ENCODE results near the gene FOXF1. TPM values are rescaled to one million over a fixed set of nuclear protein-coding genes. Genes with fewer than 3 reads are reported as not detected.

Gene FOXF1
- total and polyA plus RNA-seq, 2 donors from 2014 or later: 0.57 to 0.67 TPM

- H3K27ac ChIP-seq (ENCODE audit: low read depth in 2 of 2, low read length in 2 of 2): no peak overlapping the region
- FAIRE-seq: no peak
These were observed 8.8 kb downstream of the FOXF1 start for GRCh38 chr16:86519007-86519648.

DNA sequence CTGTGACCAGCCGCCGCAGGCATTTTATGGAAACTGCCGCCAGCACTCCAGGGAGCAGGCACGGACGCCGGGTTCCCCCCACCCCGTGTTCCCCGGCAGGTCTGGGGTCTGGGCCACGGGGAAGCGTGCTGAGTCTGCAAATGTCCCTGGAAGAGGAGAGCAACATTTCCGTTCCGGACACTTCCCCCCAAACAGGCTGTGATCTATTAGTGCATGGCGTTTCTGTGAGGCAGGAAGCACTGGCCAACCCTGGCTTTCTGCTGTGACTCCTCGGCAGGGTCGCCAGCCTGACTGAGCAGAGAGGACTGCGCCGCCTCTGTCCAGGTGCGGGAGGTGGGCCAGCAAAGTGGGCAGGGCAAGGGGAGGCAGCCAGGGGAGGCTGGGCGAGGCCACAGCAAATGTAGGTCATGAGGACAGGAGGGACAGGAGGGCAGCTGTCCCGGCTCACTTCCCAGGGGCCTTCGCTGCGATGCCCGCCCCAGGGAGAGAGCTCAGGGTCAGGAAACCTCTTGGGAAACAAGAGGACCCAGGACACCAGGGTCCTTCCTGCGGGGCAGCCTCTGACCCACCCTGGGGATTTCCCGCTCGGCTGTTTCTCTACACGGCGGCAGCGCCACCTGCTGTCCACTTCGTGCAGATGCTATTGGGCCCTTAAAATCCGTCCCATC is 9.5 kb downstream of the FOXF1 start:
- no peaks in the 10 kb centered on the region for H3K9me3 ChIP-seq (ENCODE audit: control insufficient read depth in 2 of 3, insufficient read depth in 1 of 3, low read length in 3 of 3)
- intact Hi-C loops (cut with DNase I): loop anchor here (5.0 to 10.0 kb wide), 2 partner anchors 447 to 705 kb away; no protein-coding TSS in a partner anchor
- DNase-seq (peak; percentile 63 to 81 (median 74)), FAIRE-seq (no peak)
- no peak overlapping the region for H3K27ac ChIP-seq (ENCODE audit: low read depth in 2 of 2, low read length in 2 of 2)
- TF ChIP-seq CTCF (IDR thresholded peaks at IDR 0.05; ENCODE audit: borderline replicate concordance, extremely low read depth, insufficient read depth): peak; percentile 84
- H3K36me3 ChIP-seq (ENCODE audit: control insufficient read depth in 2 of 3, insufficient read depth in 3 of 3, low read length in 3 of 3): no peaks in the 10 kb centered on the region
- peak overlapping the region in 1 of 3 donors; percentile 34 for H3K9ac ChIP-seq (ENCODE audit: low read length in 3 of 3)
- H3K27me3 ChIP-seq (ENCODE audit: control insufficient read depth, insufficient read depth, low read length): peaks cover 34% of the 10 kb centered on the region
- no peak overlapping the region for H3K4me3 ChIP-seq (ENCODE audit: low read length in 3 of 3)
- peaks cover 0 to 3% (median 0%) of the 10 kb centered on the region in 3 donors for H3K4me1 ChIP-seq (ENCODE audit: control insufficient read depth in 2 of 3, insufficient read depth in 2 of 3, low read depth in 1 of 3, low read length in 3 of 3)

More at GRCh38 chr16:86519007-86519648, 8.8 kb downstream of the FOXF1 start:
- H3K4me3 ChIP-seq (ENCODE audit: low read length in 3 of 3): no peak overlapping the region
- H3K9ac ChIP-seq (ENCODE audit: low read length in 3 of 3): no peak overlapping the region
- TF ChIP-seq CTCF (IDR thresholded peaks at IDR 0.05; ENCODE audit: borderline replicate concordance, extremely low read depth, insufficient read depth): no peak
- H3K27me3 ChIP-seq (ENCODE audit: control insufficient read depth, insufficient read depth, low read length): peaks cover 41% of the 10 kb centered on the region
- peaks cover 0 to 3% (median 0%) of the 10 kb centered on the region in 3 donors for H3K4me1 ChIP-seq (ENCODE audit: control insufficient read depth in 2 of 3, insufficient read depth in 2 of 3, low read depth in 1 of 3, low read length in 3 of 3)
- peak in 2 of 5 donors; percentile 41 to 63 for DNase-seq
- intact Hi-C loops (cut with DNase I): loop anchor here (5.0 to 10.0 kb wide), 2 partner anchors 447 to 704 kb away; no protein-coding TSS in a partner anchor
- H3K9me3 ChIP-seq (ENCODE audit: control insufficient read depth in 2 of 3, insufficient read depth in 1 of 3, low read length in 3 of 3): no peaks in the 10 kb centered on the region
- no peaks in the 10 kb centered on the region for H3K36me3 ChIP-seq (ENCODE audit: control insufficient read depth in 2 of 3, insufficient read depth in 3 of 3, low read length in 3 of 3)

DNA sequence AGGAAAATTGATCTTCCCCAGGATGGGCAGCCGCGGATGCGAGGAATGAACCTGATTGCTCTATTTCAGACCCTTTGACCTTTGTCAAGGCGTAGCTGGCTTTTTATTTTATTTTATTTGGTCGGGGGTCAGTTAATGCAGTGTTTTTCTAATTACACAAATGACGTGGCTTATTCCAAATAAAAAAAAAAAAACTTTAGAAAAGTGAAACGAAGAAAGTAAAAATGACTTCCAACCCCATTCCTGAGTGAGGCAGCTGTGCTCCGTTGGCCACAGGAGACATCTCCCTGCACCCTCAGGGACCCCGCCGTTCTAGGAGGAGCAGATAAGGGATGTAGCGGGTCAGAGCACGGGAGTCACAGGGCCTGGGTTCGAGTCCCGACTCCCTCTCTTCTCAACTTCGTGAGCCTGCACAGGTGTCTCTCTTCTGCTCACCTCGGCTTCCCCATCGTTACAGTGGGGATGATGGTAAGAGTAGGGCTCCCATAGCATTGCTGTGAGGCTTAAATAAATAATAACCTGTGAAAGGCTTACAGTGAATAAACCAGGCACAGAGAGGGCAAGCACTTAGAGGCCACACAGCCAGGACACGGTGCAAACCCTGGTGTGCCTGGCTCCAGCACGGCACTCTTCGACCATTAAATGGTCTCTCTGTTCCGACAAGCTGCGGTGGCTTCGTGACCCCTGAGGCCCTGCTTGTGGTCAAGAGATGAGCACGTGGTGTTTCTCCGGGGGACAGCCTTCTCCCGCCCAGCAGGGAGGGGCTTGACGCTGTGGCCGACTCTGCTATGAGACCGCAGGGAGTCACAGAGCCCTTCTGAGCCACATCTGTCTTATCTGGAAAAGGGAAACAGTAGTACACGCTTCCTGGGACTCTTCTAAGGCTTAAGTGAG is 10.2 kb downstream of the FOXF1 start:
- Histone ChIP-seq H3K27me3 (ENCODE audit: control insufficient read depth, insufficient read depth, low read length) (peaks cover 29% of the 10 kb centered on the region), H3K9ac (ENCODE audit: low read length in 3 of 3) (peak overlapping the region in 1 of 3 donors; percentile 34), H3K27ac (ENCODE audit: low read depth in 2 of 2, low read length in 2 of 2) (no peak overlapping the region), H3K36me3 (ENCODE audit: control insufficient read depth in 2 of 3, insufficient read depth in 3 of 3, low read length in 3 of 3) (no peaks in the 10 kb centered on the region), H3K9me3 (ENCODE audit: control insufficient read depth in 2 of 3, insufficient read depth in 1 of 3, low read length in 3 of 3) (no peaks in the 10 kb centered on the region), H3K4me1 (ENCODE audit: control insufficient read depth in 2 of 3, insufficient read depth in 2 of 3, low read depth in 1 of 3, low read length in 3 of 3) (peaks cover 0 to 3% (median 0%) of the 10 kb centered on the region in 3 donors), H3K4me3 (ENCODE audit: low read length in 3 of 3) (no peak overlapping the region)
- no peak for TF ChIP-seq CTCF (IDR thresholded peaks at IDR 0.05; ENCODE audit: borderline replicate concordance, extremely low read depth, insufficient read depth)
- intact Hi-C loops (cut with DNase I): no loop called here
- FAIRE-seq (no peak), DNase-seq (peak in 2 of 5 donors; percentile 53 to 75)

All from kidney (tissue), 14 donors.